NCI-H2196 (cell line): ENCODE results near the gene EMILIN1.
A peak's percentile ranks its signal among the peaks of the same experiment; 100 is the strongest.

Source experiments
- DNase-seq: peaks from one replicate; lab custom pipeline; 2025; ENCODE audit not compliant: unreplicated experiment; lab: John Stamatoyannopoulos, UW

The EMILIN1 gene

GRCh38 chr2:27079233-27080139, 1.1 kb downstream of the EMILIN1 start:
- no peak for DNase-seq

- no peak for DNase-seq
These were observed 1.7 kb downstream of the EMILIN1 start for GRCh38 chr2:27080140-27080469.

- no peak for DNase-seq
These were observed 2.2 kb downstream of the EMILIN1 start for GRCh38 chr2:27080603-27080936.

- no peak for DNase-seq
These were observed 3.8 kb downstream of the EMILIN1 start for GRCh38 chr2:27081984-27082772.

- no peak for DNase-seq
These were observed 4.5 kb downstream of the EMILIN1 start for GRCh38 chr2:27082773-27083409.

- no peak for DNase-seq
These were observed 5.2 kb downstream of the EMILIN1 start for GRCh38 chr2:27083410-27084296.

- no peak for DNase-seq
These were observed 6.1 kb downstream of the EMILIN1 start for GRCh38 chr2:27084297-27085061.

GRCh38 chr2:27085062-27085672, 6.8 kb downstream of the EMILIN1 start:
- no peak for DNase-seq

- DNase-seq: peak; percentile 50
These were observed 7.3 kb downstream of the EMILIN1 start for GRCh38 chr2:27085673-27086089.

GRCh38 chr2:27086090-27086723, 7.8 kb downstream of the EMILIN1 start:
- peak; percentile 95 for DNase-seq

- peak; percentile 63 for DNase-seq
These were observed 8.5 kb downstream of the EMILIN1 start, which contains the start of gene KHK for GRCh38 chr2:27086724-27087593. Gene KHK, plus strand, starts transcription at chr2:27086772. Its CDS starts 488 bp downstream, at chr2:27087260.

GRCh38 chr2:27087823-27088410, 9.5 kb downstream of the EMILIN1 start:
- no peak for DNase-seq

- DNase-seq: no peak
These were observed 10.2 kb downstream of the EMILIN1 start for GRCh38 chr2:27088634-27089033.

- DNase-seq: no peak
These were observed 10.9 kb downstream of the EMILIN1 start for GRCh38 chr2:27089111-27089954.

- DNase-seq: no peak
These were observed 13.6 kb downstream of the EMILIN1 start for GRCh38 chr2:27091746-27092695.
